Spleen (tissue), 11 donors: ENCODE results near the gene KAT7. TPM values are rescaled to one million over a fixed set of nuclear protein-coding genes. Genes with fewer than 3 reads are reported as not detected.

Experiments used
- DNase-seq: peaks from one replicate; pipeline ENCODE4 v3.0.0-alpha.2; 2020
- H3K27ac ChIP-seq, 8 donors: fragments of 200-600 bp; sonication (generic) in 7 of 8; 1 replicate in 4 of 8; 2 replicates in 4 of 8; pipeline versions ENCODE4 v1.5.0 to v1.8.0; 2016 to 2021; ENCODE audit warnings: inconsistent platforms in 4 of 8, mild to moderate bottlenecking in 4 of 8, moderate library complexity in 1 of 8
- H3K27me3 ChIP-seq, 7 donors: fragments of 200-600 bp; sonication (generic) in 6 of 7; replicated peaks in 1 of 7; 1 replicate in 4 of 7; 2 replicates in 3 of 7; pipeline versions ENCODE4 v1.5.0 to v1.8.0; 2016 to 2021; ENCODE audit warnings: inconsistent platforms in 3 of 7, mild to moderate bottlenecking in 1 of 7
- H3K36me3 ChIP-seq, 6 donors: fragments of 200-600 bp; sonication (generic) in 5 of 6; 1 replicate in 4 of 6; 2 replicates in 2 of 6; pipeline versions ENCODE4 v1.5.0 to v1.8.0; 2016 to 2021; ENCODE audit warnings: inconsistent platforms in 2 of 6
- H3K4me1 ChIP-seq, 6 donors: fragments of 200-600 bp; sonication (generic) in 5 of 6; 1 replicate in 3 of 6; 2 replicates in 3 of 6; pipeline versions ENCODE4 v1.5.0 to v1.8.0; 2016 to 2021; ENCODE audit warnings: inconsistent platforms in 3 of 6
- H3K4me3 ChIP-seq, 8 donors: fragments of 200-600 bp; sonication (generic) in 7 of 8; 1 replicate in 4 of 8; 2 replicates in 4 of 8; pipeline versions ENCODE4 v1.5.0 to v1.8.0; 2016 to 2021; ENCODE audit warnings: inconsistent platforms in 4 of 8, mild to moderate bottlenecking in 4 of 8, moderate library complexity in 2 of 8
- H3K9me3 ChIP-seq, 8 donors: fragments of 200-600 bp; sonication (generic) in 7 of 8; 1 replicate in 4 of 8; 2 replicates in 4 of 8; pipeline versions ENCODE4 v1.5.0 to v1.8.0; 2016 to 2021; ENCODE audit warnings: inconsistent platforms in 4 of 8
- CTCF ChIP-seq, 11 experiments: fragments of 200-600 bp in 7 of 11; fragments of 450-650 bp in 4 of 11; sonication (generic) in 4 of 11; IDR thresholded peaks in 8 of 11; conservative IDR thresholded peaks in 3 of 11; 1 replicate in 7 of 11; 2 replicates in 4 of 11; pipeline versions ENCODE4 v1.4.0 to v1.8.0; 2016 to 2021; ENCODE audit warnings: antibody characterized with exemption in 11 of 11, inconsistent platforms in 4 of 11, mild to moderate bottlenecking in 1 of 11
- POLR2A ChIP-seq, 3 donors: fragments of 450-650 bp; IDR thresholded peaks; one replicate each; pipeline ENCODE4 v1.5.1; 2017; ENCODE audit warnings: antibody characterized with exemption in 3 of 3, mild to moderate bottlenecking in 1 of 3
- POLR2AphosphoS5 ChIP-seq, 3 donors: sonication (generic); formaldehyde crosslinking; IDR thresholded peaks; one replicate each; pipeline ENCODE4 v1.5.1; 2017; ENCODE audit warnings: antibody characterized with exemption in 3 of 3
- WGBS, 5 donors: extraction: QIAGEN DNeasy Blood & Tissue Kit in 3 of 5; methylation state at CpG; one replicate each; pipeline versions ENCODE4 v1.1.5 to v1.1.7; 2013 to 2018; 5-methylcytosine and 5-hydroxymethylcytosine counted together
- intact Hi-C: fragments of 100-400 bp; cut with DNase I; formaldehyde crosslinking; loops from one replicate; pipeline ENCODE4 v1.15.0; 2023; ENCODE audit warnings: low total_unique reads
- polyA plus RNA-seq, 3 donors: library from polyadenylated mRNA; stranded (reverse); fragments of 200-250 nt; gene quantifications; one replicate each; pipeline ENCODE4 v1.2.1, GENCODE V29; 2013
- total RNA-seq, 7 donors: library from RNA; depleted of rRNA in 3 of 7; stranded (reverse); fragments of >200 nt in 3 of 7; fragmentation: NEBNext Ultra II Directional in 4 of 7; extraction: Animal tissue kit (Norgen Biotek cat#: 25700) in 4 of 7; gene quantifications; one replicate each; pipeline versions ENCODE4 v1.1.0 to v1.2.1, GENCODE V29; 2016 to 2021
- donor health status: healthy with polysubstance abuse.
- donor health status: DM: no; HTN: no; CAD: no; lungs with moderate emphysema.
- donor health status: DM: no; HTN: no; CAD: no.
- donor health status: Bipolar disorder and iron deficiency.
- donor health status: healthy.
- donor health status: DM: no; HTN: no; CAD: no.
- donor health status: DM: yes; HTN: yes; CAD: no.

KAT7 gene
- total and polyA plus RNA-seq, 10 donors = 5.9 to 81.2 (median 54.2) TPM

GRCh38 chr17:49874911-49875310 lies 86.4 kb downstream of the KAT7 start:
- WGBS, 5 donors = 73 to 86% (median 80%) methylated on average over 2 of the region's 2 CpGs

GRCh38 chr17:49875685-49876084 lies 87.2 kb downstream of the KAT7 start:
- H3K4me3 ChIP-seq = no peak overlapping the region
- H3K4me1 ChIP-seq = peaks cover 5 to 10% (median 7%) of the 10 kb centered on the region in 6 donors
- no peak for TF ChIP-seq POLR2AphosphoS5 (IDR thresholded peaks at IDR 0.05)
- no peak for TF ChIP-seq CTCF (IDR thresholded peaks at IDR 0.05 in 8 of 11, conservative IDR thresholded peaks at IDR 0.05 in 3 of 11)
- no peak for TF ChIP-seq POLR2A (IDR thresholded peaks at IDR 0.05)
- peaks cover 0 to 80% (median 21%) of the 10 kb centered on the region in 7 donors for H3K27me3 ChIP-seq
- DNase-seq = no peak
- intact Hi-C loops = no loop called here
- H3K36me3 ChIP-seq = no peaks in the 10 kb centered on the region
- 67 to 81% (median 75%) methylated on average over 7 to 9 of the region's 9 CpGs for WGBS, 5 donors
- no peaks in the 10 kb centered on the region for H3K9me3 ChIP-seq
- no peak overlapping the region for H3K27ac ChIP-seq

More at GRCh38 chr17:49874911-49875310, 86.4 kb downstream of the KAT7 start:
- peaks cover 0 to 80% (median 16%) of the 10 kb centered on the region in 7 donors for H3K27me3 ChIP-seq
- H3K4me1 ChIP-seq = peaks cover 0 to 2% (median 0%) of the 10 kb centered on the region in 6 donors
- TF ChIP-seq CTCF (IDR thresholded peaks at IDR 0.05 in 8 of 11, conservative IDR thresholded peaks at IDR 0.05 in 3 of 11) (no peak), POLR2A (IDR thresholded peaks at IDR 0.05) (no peak), POLR2AphosphoS5 (IDR thresholded peaks at IDR 0.05) (no peak)
- H3K4me3 ChIP-seq = no peak overlapping the region
- no peak overlapping the region for H3K27ac ChIP-seq
- no peaks in the 10 kb centered on the region for H3K36me3 ChIP-seq
- no peaks in the 10 kb centered on the region for H3K9me3 ChIP-seq
- DNase-seq = no peak
- intact Hi-C loops = no loop called here

GRCh38 chr17:49878931-49879904 lies 90.7 kb downstream of the KAT7 start:
- Histone ChIP-seq H3K36me3 (no peaks in the 10 kb centered on the region), H3K27ac (no peak overlapping the region), H3K4me1 (peaks cover 6 to 14% (median 8%) of the 10 kb centered on the region in 6 donors), H3K4me3 (no peak overlapping the region), H3K9me3 (no peaks in the 10 kb centered on the region), H3K27me3 (peaks cover 0 to 91% (median 25%) of the 10 kb centered on the region in 7 donors)
- no peak for DNase-seq
- TF ChIP-seq CTCF (IDR thresholded peaks at IDR 0.05 in 8 of 11, conservative IDR thresholded peaks at IDR 0.05 in 3 of 11) (peak in 1 of 11 experiments; percentile 29), POLR2A (IDR thresholded peaks at IDR 0.05) (no peak)
- intact Hi-C loops = no loop called here
- WGBS, 5 donors = 59 to 69% (median 67%) methylated on average over 14 of the region's 14 CpGs
